ENCODE results near the gene SALL4.

The SALL4 gene

DNA sequence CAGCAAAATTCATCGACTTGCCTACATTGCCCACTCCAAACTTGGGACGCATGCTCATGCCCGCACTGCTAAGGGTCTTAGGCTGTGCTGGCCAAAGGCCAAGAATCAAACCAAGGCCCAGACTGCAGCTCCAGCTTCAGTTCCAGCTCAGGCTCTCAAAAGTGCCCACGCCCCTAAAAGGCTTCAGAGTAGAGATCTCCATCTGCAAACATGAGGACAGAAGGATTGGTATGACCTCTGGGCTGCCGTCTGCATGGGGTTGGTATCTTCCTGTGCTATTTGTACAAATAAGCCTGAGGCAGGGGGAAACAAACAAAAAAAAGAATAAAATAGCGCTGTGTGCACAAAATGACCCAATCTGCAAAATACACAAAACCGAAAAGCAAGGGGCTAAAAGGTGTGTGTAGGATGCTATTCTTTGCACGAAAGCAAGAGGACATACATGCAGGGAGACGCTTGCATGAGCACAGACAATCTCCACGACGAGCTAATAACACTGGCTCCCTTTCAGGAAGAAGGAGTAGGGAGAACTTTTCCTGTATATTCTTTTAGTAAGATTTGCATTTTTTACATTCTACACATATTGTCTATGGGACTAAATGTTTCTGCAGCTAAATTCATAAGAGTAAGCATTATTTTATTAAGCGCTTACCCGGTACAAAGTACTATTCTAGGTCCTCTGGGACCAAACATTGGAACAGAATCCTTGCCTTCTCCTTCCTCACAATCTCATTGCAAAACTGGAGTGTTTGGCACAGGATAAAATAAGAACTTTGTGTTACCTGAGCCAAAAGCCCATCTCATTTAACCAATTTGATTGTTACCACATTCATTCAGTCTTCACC, 67.2 kb downstream of the SALL4 start:
- no peak for DNase-seq (ENCODE audit: low read depth)
- no peak overlapping the region for H3K4me3 ChIP-seq (ENCODE audit: low read depth, low read length)
- TF ChIP-seq MYC (IDR thresholded peaks at IDR 0.05; ENCODE audit: low read depth, low read length) (no peak), POLR2A (IDR thresholded peaks at IDR 0.05; ENCODE audit: extremely low read depth, insufficient read length) (no peak)
- TF ChIP-seq, protein P1, sequence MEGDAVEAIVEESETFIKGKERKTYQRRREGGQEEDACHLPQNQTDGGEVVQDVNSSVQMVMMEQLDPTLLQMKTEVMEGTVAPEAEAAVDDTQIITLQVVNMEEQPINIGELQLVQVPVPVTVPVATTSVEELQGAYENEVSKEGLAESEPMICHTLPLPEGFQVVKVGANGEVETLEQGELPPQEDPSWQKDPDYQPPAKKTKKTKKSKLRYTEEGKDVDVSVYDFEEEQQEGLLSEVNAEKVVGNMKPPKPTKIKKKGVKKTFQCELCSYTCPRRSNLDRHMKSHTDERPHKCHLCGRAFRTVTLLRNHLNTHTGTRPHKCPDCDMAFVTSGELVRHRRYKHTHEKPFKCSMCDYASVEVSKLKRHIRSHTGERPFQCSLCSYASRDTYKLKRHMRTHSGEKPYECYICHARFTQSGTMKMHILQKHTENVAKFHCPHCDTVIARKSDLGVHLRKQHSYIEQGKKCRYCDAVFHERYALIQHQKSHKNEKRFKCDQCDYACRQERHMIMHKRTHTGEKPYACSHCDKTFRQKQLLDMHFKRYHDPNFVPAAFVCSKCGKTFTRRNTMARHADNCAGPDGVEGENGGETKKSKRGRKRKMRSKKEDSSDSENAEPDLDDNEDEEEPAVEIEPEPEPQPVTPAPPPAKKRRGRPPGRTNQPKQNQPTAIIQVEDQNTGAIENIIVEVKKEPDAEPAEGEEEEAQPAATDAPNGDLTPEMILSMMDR (IDR thresholded peaks at IDR 0.05; ENCODE audit: low read depth, low read length), result no peak
- TF ChIP-seq, protein P2, sequence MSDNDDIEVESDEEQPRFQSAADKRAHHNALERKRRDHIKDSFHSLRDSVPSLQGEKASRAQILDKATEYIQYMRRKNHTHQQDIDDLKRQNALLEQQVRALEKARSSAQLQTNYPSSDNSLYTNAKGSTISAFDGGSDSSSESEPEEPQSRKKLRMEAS (IDR thresholded peaks at IDR 0.05; ENCODE audit: low read depth, low read length), result no peak

DNA sequence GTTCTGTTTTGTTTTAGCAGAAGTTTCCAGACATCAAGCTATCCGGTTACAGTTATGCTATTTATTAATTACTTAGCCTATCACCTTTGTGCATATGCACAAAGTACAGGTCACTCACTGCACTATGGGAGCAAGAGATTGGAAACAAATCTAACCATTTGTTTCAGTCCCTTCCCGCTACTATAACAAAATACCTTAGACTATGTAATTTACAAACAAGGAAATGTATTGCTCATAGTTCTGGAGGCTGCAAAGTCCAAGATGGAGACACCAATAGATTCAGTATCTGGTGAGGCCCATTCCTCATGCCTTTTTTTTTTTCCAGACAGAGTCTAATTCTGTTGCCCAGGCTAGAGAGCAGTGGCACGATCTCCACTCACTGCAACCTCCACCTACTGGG, 69.3 kb downstream of the SALL4 start:
- no peak overlapping the region for H3K4me3 ChIP-seq (ENCODE audit: low read depth, low read length)
- no peak for DNase-seq (ENCODE audit: low read depth)
- TF ChIP-seq POLR2A (IDR thresholded peaks at IDR 0.05; ENCODE audit: extremely low read depth, insufficient read length) (no peak), MYC (IDR thresholded peaks at IDR 0.05; ENCODE audit: low read depth, low read length) (no peak)
- TF ChIP-seq, protein P1 (IDR thresholded peaks at IDR 0.05; ENCODE audit: low read depth, low read length), result no peak
- TF ChIP-seq, protein P2 (IDR thresholded peaks at IDR 0.05; ENCODE audit: low read depth, low read length), result no peak
